ENCODE measurements around the gene SLC48A1. TPM values are rescaled to one million over a fixed set of nuclear protein-coding genes. Genes with fewer than 3 reads are reported as not detected.

SLC48A1 gene
- total RNA-seq, 1 experiment from 2014 or later: 37.5 TPM

GRCh38 chr12:47794679-47795078, 21.6 kb downstream of the SLC48A1 start:
- no peak overlapping the region for H3K27ac Mint-ChIP-seq (ENCODE audit: unreplicated experiment)
- no peaks in the 10 kb centered on the region for H3K9me3 ChIP-seq
- H3K4me1 ChIP-seq: no peaks in the 10 kb centered on the region
- H3K4me3 ChIP-seq (ENCODE audit: low read depth, low read length): no peak overlapping the region
- H3K27me3 ChIP-seq (replicated peaks; ENCODE audit: control insufficient read depth, insufficient read depth, low read length): no peaks in the 10 kb centered on the region
- TF ChIP-seq CTCF (IDR thresholded peaks at IDR 0.05; ENCODE audit: insufficient read depth in 1 of 2, low read depth in 1 of 2, low read length in 1 of 2, severe bottlenecking in 1 of 2, unreplicated experiment in 1 of 2): no peak
- peaks cover 5% of the 10 kb centered on the region for H3K36me3 ChIP-seq (ENCODE audit: control insufficient read depth, insufficient read depth, low read length)
- ChIA-PET POLR2A (no interaction called here), CTCF (interaction anchor here (1.1 to 6.2 kb wide), 2 partner anchors 39 to 45 kb away, joined by 4 to 101 read pairs; no protein-coding TSS in a partner anchor)
- H3K4me1 Mint-ChIP-seq (ENCODE audit: low read depth, unreplicated experiment): no peaks in the 10 kb centered on the region
- no peak for DNase-seq
- intact Hi-C loops (cut with micrococcal nuclease; ENCODE audit: unreplicated experiment): loop anchor here (5.0 kb wide), 1 partner anchor 168 kb away; the partner anchor contains the start of gene TMEM106C
- peaks cover 32% of the 10 kb centered on the region for H3K36me3 Mint-ChIP-seq (ENCODE audit: insufficient read depth, unreplicated experiment)
- no peaks in the 10 kb centered on the region for H3K9me3 Mint-ChIP-seq (ENCODE audit: unreplicated experiment)
- no peak overlapping the region for H3K4me3 Mint-ChIP-seq (ENCODE audit: unreplicated experiment)
- H3K27me3 Mint-ChIP-seq (ENCODE audit: insufficient read depth, unreplicated experiment): no peaks in the 10 kb centered on the region
- BruUV-seq (replicated peaks): no TSS peak

- CTCF ChIA-PET: interaction anchor here (1.1 to 6.2 kb wide), 2 partner anchors 40 to 44 kb away, joined by 4 to 101 read pairs; no protein-coding TSS in a partner anchor
- POLR2A ChIA-PET: no interaction called here
- no peaks in the 10 kb centered on the region for H3K4me1 ChIP-seq
- Mint-ChIP-seq H3K27me3 (ENCODE audit: insufficient read depth, unreplicated experiment) (no peaks in the 10 kb centered on the region), H3K4me3 (ENCODE audit: unreplicated experiment) (no peak overlapping the region), H3K9me3 (ENCODE audit: unreplicated experiment) (no peaks in the 10 kb centered on the region), H3K4me1 (ENCODE audit: low read depth, unreplicated experiment) (no peaks in the 10 kb centered on the region), H3K36me3 (ENCODE audit: insufficient read depth, unreplicated experiment) (peaks cover 28% of the 10 kb centered on the region), H3K27ac (ENCODE audit: unreplicated experiment) (no peak overlapping the region)
- H3K9me3 ChIP-seq: no peaks in the 10 kb centered on the region
- peaks cover 5% of the 10 kb centered on the region for H3K36me3 ChIP-seq (ENCODE audit: control insufficient read depth, insufficient read depth, low read length)
- DNase-seq: no peak
- no TSS peak for BruUV-seq (replicated peaks)
- no peaks in the 10 kb centered on the region for H3K27me3 ChIP-seq (replicated peaks; ENCODE audit: control insufficient read depth, insufficient read depth, low read length)
- no peak overlapping the region for H3K4me3 ChIP-seq (ENCODE audit: low read depth, low read length)
- TF ChIP-seq CTCF (IDR thresholded peaks at IDR 0.05; ENCODE audit: insufficient read depth in 1 of 2, low read depth in 1 of 2, low read length in 1 of 2, severe bottlenecking in 1 of 2, unreplicated experiment in 1 of 2): no peak
- intact Hi-C loops (cut with micrococcal nuclease; ENCODE audit: unreplicated experiment): loop anchor here (5.0 kb wide), 1 partner anchor 167 kb away; the partner anchor contains the start of gene TMEM106C
Measured at GRCh38 chr12:47795121-47795813, 22.2 kb downstream of the SLC48A1 start.

GRCh38 chr12:47795814-47796411, 22.9 kb downstream of the SLC48A1 start:
- BruUV-seq (replicated peaks): no TSS peak
- Mint-ChIP-seq H3K4me1 (ENCODE audit: low read depth, unreplicated experiment) (no peaks in the 10 kb centered on the region), H3K4me3 (ENCODE audit: unreplicated experiment) (no peak overlapping the region), H3K27ac (ENCODE audit: unreplicated experiment) (no peak overlapping the region), H3K9me3 (ENCODE audit: unreplicated experiment) (no peaks in the 10 kb centered on the region), H3K36me3 (ENCODE audit: insufficient read depth, unreplicated experiment) (peaks cover 21% of the 10 kb centered on the region), H3K27me3 (ENCODE audit: insufficient read depth, unreplicated experiment) (no peaks in the 10 kb centered on the region)
- CTCF ChIA-PET: interaction anchor here (2.0 to 6.2 kb wide), 3 partner anchors 25 to 43 kb away, joined by 10 to 101 read pairs (median 21); no protein-coding TSS in a partner anchor
- TF ChIP-seq CTCF (IDR thresholded peaks at IDR 0.05; ENCODE audit: insufficient read depth in 1 of 2, low read depth in 1 of 2, low read length in 1 of 2, severe bottlenecking in 1 of 2, unreplicated experiment in 1 of 2): no peak
- POLR2A ChIA-PET: no interaction called here
- Histone ChIP-seq H3K9me3 (no peaks in the 10 kb centered on the region), H3K36me3 (ENCODE audit: control insufficient read depth, insufficient read depth, low read length) (peaks cover 5% of the 10 kb centered on the region), H3K27me3 (replicated peaks; ENCODE audit: control insufficient read depth, insufficient read depth, low read length) (no peaks in the 10 kb centered on the region), H3K4me1 (no peaks in the 10 kb centered on the region), H3K4me3 (ENCODE audit: low read depth, low read length) (no peak overlapping the region)
- no peak for DNase-seq
- intact Hi-C loops (cut with micrococcal nuclease; ENCODE audit: unreplicated experiment): loop anchor here (5.0 kb wide), 1 partner anchor 166 kb away; the partner anchor contains the start of gene TMEM106C

All from Caco-2 (cell line).